Keratinocyte (primary cell): ENCODE results near the gene CREB3. TPM values are rescaled to one million over a fixed set of nuclear protein-coding genes. Genes with fewer than 3 reads are reported as not detected.

Experiments
- DNase-seq: peaks from one replicate; pipeline ENCODE4 v3.0.0-alpha.2; 2011; ENCODE audit warnings: low read depth, missing footprints, low spot score
- FAIRE-seq: peaks from 2 replicates; lab custom pipeline; 2011; peaks lifted over from hg19 to GRCh38; lab: Jason Lieb, UNC
- H2AFZ ChIP-seq: 2 replicates; pipeline ENCODE4 v1.6.0; 2012; ENCODE audit warnings: low read length, control low read depth, inconsistent platforms; ENCODE audit not compliant: control insufficient read depth
- H3K27ac ChIP-seq: 2 replicates; pipeline ENCODE4 v1.5.1; 2011; ENCODE audit warnings: low read length; ENCODE audit not compliant: control insufficient read depth, insufficient read depth
- H3K27me3 ChIP-seq: 3 replicates; pipeline ENCODE4 v1.6.0; 2011; ENCODE audit warnings: low read length; ENCODE audit not compliant: control insufficient read depth, insufficient read depth; ENCODE audit errors: extremely low read depth
- H3K36me3 ChIP-seq, 2 experiments: 2 replicates in 1 of 2; 3 replicates in 1 of 2; pipeline ENCODE4 v1.5.1; 2011; ENCODE audit warnings: low read length in 2 of 2, mild to moderate bottlenecking in 1 of 2; ENCODE audit not compliant: control insufficient read depth in 2 of 2, insufficient read depth in 2 of 2; ENCODE audit errors: extremely low read depth in 1 of 2
- H3K4me1 ChIP-seq: 3 replicates; pipeline ENCODE4 v1.5.1; 2011; ENCODE audit warnings: low read length; ENCODE audit not compliant: control insufficient read depth, insufficient read depth; ENCODE audit errors: extremely low read depth
- H3K4me2 ChIP-seq: 3 replicates; pipeline ENCODE4 v1.6.0; 2011; ENCODE audit warnings: low read depth, low read length; ENCODE audit not compliant: control insufficient read depth, insufficient read depth; ENCODE audit errors: extremely low read depth
- H3K4me3 ChIP-seq, 3 experiments: fragments of 200-600 bp in 1 of 3; sonication (generic) in 1 of 3; 2 replicates in 2 of 3; 3 replicates in 1 of 3; pipeline ENCODE4 v1.5.1; 2011 to 2016; ENCODE audit warnings: low read length in 3 of 3, mild to moderate bottlenecking in 3 of 3, control low read depth in 2 of 3, inconsistent platforms in 1 of 3, low read depth in 1 of 3, mixed read lengths in 1 of 3, mixed run types in 1 of 3, moderate library complexity in 1 of 3; ENCODE audit not compliant: control insufficient read depth in 2 of 3, insufficient read depth in 2 of 3; ENCODE audit errors: extremely low read depth in 1 of 3
- H3K79me2 ChIP-seq: 2 replicates; pipeline ENCODE4 v1.6.0; 2012; ENCODE audit warnings: low read length; ENCODE audit not compliant: control insufficient read depth, insufficient read depth
- H3K9ac ChIP-seq: 3 replicates; pipeline ENCODE4 v1.6.0; 2011; ENCODE audit warnings: low read length; ENCODE audit not compliant: control insufficient read depth, insufficient read depth; ENCODE audit errors: extremely low read depth
- H3K9me1 ChIP-seq: 3 replicates; pipeline ENCODE4 v1.6.0; 2011; ENCODE audit warnings: low read length; ENCODE audit not compliant: control insufficient read depth, insufficient read depth; ENCODE audit errors: extremely low read depth
- H3K9me3 ChIP-seq: 2 replicates; pipeline ENCODE4 v1.5.1; 2012; ENCODE audit warnings: low read depth, low read length; ENCODE audit not compliant: control insufficient read depth
- H4K20me1 ChIP-seq: 3 replicates; pipeline ENCODE4 v1.6.0; 2011; ENCODE audit warnings: low read length; ENCODE audit not compliant: control insufficient read depth, insufficient read depth; ENCODE audit errors: extremely low read depth
- EZH2 ChIP-seq: IDR thresholded peaks from one replicate; pipeline ENCODE4 v1.6.1; 2012; ENCODE audit warnings: inconsistent platforms, mild to moderate bottlenecking, low read length, moderate library complexity
- dilution Hi-C: fragments of 300-500 bp; cut with MboI; formaldehyde crosslinking; loops from one replicate; pipeline ENCODE4 v1.7.0; 2020; ENCODE audit warnings: low sequenced_read_pairs; ENCODE audit not compliant: extremely low pct_ligation_motif_present
- polyA plus RNA-seq, 5 experiments: library from polyadenylated mRNA; depleted of rRNA in 3 of 5; stranded (reverse) in 3 of 5; stranded (forward) in 1 of 5; unstranded in 1 of 5; fragments of >200 nt; gene quantifications; 1 replicate in 1 of 5; 2 replicates in 3 of 5; 3 replicates in 1 of 5; pipeline versions ENCODE4 v1.2.1 to v1.2.3, GENCODE V29; 2011 to 2012; ENCODE audit warnings: missing spikeins in 2 of 5, low read depth in 1 of 5, low replicate concordance in 1 of 5
- TF ChIP-seq, protein P1 (sequence below), 3 experiments: IDR thresholded peaks in 1 of 3; conservative IDR thresholded peaks in 1 of 3; optimal IDR thresholded peaks in 1 of 3; 2 replicates in 2 of 3; 3 replicates in 1 of 3; pipeline versions ENCODE3 to v1.5.1; 2011; ENCODE audit warnings: low read length in 3 of 3, mild to moderate bottlenecking in 3 of 3, moderate library complexity in 2 of 3, control low read depth in 1 of 3, inconsistent platforms in 1 of 3; ENCODE audit not compliant: insufficient read depth in 2 of 3; ENCODE audit errors: extremely low read depth in 1 of 3

Gene CREB3
- polyA plus RNA-seq, 1 donor (not counting 4 experiments of a cell fraction or from before 2014, with no cell fraction given), result 24.6 TPM

DNA sequence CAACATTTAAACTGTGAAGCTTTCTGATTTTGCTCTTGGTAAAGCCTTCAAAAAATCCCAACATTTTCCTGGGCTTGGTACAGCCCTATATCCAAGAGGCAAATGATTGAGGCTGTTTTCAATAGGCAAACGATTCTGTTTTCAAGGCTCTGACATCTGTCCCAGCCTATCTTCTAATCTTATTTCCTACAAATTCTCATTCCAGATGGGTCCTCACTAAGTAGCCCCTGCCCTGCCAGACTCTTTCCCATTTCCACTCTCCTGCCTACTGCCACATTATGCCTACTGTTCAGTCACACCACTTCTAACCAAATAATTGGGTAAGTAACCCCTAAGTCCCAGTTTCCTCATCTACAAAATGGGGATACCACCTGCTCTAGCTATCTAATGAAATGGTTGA is 13.1 kb downstream of the CREB3 start:
- Histone ChIP-seq H3K4me2 (peak overlapping the region; percentile 58), H3K9ac (no peak overlapping the region), H2AFZ (no peak overlapping the region), H3K27me3 (no peaks in the 10 kb centered on the region), H3K9me3 (no peaks in the 10 kb centered on the region), H3K36me3 (peaks cover 15 to 27% of the 10 kb centered on the region in 2 experiments), H3K4me3 (no peak overlapping the region), H3K79me2 (peaks cover 43% of the 10 kb centered on the region), H3K27ac (no peak overlapping the region), H3K4me1 (peaks cover 24% of the 10 kb centered on the region), H4K20me1 (peaks cover 5% of the 10 kb centered on the region), H3K9me1 (peaks cover 3% of the 10 kb centered on the region)
- FAIRE-seq (no peak), DNase-seq (no peak)
- dilution Hi-C loops, result no loop called here
- TF ChIP-seq EZH2, result no peak
- TF ChIP-seq, protein P1, sequence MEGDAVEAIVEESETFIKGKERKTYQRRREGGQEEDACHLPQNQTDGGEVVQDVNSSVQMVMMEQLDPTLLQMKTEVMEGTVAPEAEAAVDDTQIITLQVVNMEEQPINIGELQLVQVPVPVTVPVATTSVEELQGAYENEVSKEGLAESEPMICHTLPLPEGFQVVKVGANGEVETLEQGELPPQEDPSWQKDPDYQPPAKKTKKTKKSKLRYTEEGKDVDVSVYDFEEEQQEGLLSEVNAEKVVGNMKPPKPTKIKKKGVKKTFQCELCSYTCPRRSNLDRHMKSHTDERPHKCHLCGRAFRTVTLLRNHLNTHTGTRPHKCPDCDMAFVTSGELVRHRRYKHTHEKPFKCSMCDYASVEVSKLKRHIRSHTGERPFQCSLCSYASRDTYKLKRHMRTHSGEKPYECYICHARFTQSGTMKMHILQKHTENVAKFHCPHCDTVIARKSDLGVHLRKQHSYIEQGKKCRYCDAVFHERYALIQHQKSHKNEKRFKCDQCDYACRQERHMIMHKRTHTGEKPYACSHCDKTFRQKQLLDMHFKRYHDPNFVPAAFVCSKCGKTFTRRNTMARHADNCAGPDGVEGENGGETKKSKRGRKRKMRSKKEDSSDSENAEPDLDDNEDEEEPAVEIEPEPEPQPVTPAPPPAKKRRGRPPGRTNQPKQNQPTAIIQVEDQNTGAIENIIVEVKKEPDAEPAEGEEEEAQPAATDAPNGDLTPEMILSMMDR (optimal IDR thresholded peaks at IDR 0.05 in 1 of 3, IDR thresholded peaks at IDR 0.05 in 1 of 3, conservative IDR thresholded peaks at IDR 0.05 in 1 of 3; ENCODE audit: extremely low read depth in 1 of 3, insufficient read depth in 2 of 3, low read length in 3 of 3), result no peak

- peaks cover 19 to 29% of the 10 kb centered on the region in 2 experiments for H3K36me3 ChIP-seq
- peak overlapping the region; percentile 89 for H3K4me2 ChIP-seq
- DNase-seq (no peak), FAIRE-seq (no peak)
- dilution Hi-C loops, result no loop called here
- H3K9me1 ChIP-seq, result peaks cover 3% of the 10 kb centered on the region
- peaks cover 24% of the 10 kb centered on the region for H3K4me1 ChIP-seq
- H3K4me3 ChIP-seq, result peak overlapping the region; percentile 73 to 80 (median 80)
- H3K9me3 ChIP-seq, result no peaks in the 10 kb centered on the region
- no peak overlapping the region for H3K9ac ChIP-seq
- no peak overlapping the region for H3K27ac ChIP-seq
- no peak overlapping the region for H2AFZ ChIP-seq
- peaks cover 5% of the 10 kb centered on the region for H4K20me1 ChIP-seq
- H3K79me2 ChIP-seq, result peaks cover 43% of the 10 kb centered on the region
- no peak for TF ChIP-seq EZH2
- TF ChIP-seq, protein P1 (optimal IDR thresholded peaks at IDR 0.05 in 1 of 3, IDR thresholded peaks at IDR 0.05 in 1 of 3, conservative IDR thresholded peaks at IDR 0.05 in 1 of 3; ENCODE audit: extremely low read depth in 1 of 3, insufficient read depth in 2 of 3, low read length in 3 of 3), result no peak
- no peaks in the 10 kb centered on the region for H3K27me3 ChIP-seq
Measured at GRCh38 chr9:35746583-35746982, 14.1 kb downstream of the CREB3 start.
